ENCODE measurements around the gene CCDC192.

DNA sequence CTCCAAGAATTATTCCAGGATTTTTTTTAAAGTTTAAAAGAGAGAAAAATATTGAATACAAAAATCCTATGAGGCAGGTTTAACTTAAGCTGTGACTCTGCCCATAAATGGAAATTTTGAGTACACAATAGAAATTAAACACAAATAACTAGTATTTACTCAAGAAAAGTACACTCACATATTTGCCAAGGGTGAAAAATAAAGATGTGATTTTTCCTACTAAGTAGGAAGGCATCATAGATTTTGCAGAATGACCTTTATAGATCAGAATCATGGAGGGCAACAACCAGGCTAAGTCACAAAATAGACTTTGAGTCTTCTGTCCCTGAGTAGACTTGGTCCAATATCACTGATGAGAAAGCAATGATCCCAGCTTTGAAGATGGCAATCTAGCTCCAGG lies 277.7 kb downstream of the CCDC192 start:
- TF ChIP-seq CTCF (conservative IDR thresholded peaks at IDR 0.05; ENCODE audit: low read depth, low read length) = no peak
- TF ChIP-seq EZH2 (IDR thresholded peaks at IDR 0.05; ENCODE audit: borderline replicate concordance, low read depth, low read length, poor library complexity, severe bottlenecking) = no peak
